NCI-H748 treated with DMSO at 0.1 percent for 48 hours (cell line): ENCODE measurements around the gene SNX19.

ENCODE experiments used
- DNase-seq: peaks from one replicate; lab custom pipeline; 2025; lab: John Stamatoyannopoulos, UW

Gene SNX19

GRCh38 chr11:130907229-130907628, 9.1 kb downstream of the SNX19 start:
- DNase-seq, result no peak

- DNase-seq, result no peak
Observed at GRCh38 chr11:130906616-130907015, 9.7 kb downstream of the SNX19 start.

GRCh38 chr11:130905512-130905911, 10.8 kb downstream of the SNX19 start:
- no peak for DNase-seq

- DNase-seq, result no peak
Observed at GRCh38 chr11:130904380-130904779, 11.9 kb downstream of the SNX19 start.

- no peak for DNase-seq
Observed at GRCh38 chr11:130902380-130902779, 13.9 kb downstream of the SNX19 start.

GRCh38 chr11:130899106-130899505, 17.2 kb downstream of the SNX19 start:
- DNase-seq, result no peak

- DNase-seq, result no peak
Observed at GRCh38 chr11:130897262-130898182, 18.8 kb downstream of the SNX19 start.

GRCh38 chr11:130894322-130895025, 21.8 kb downstream of the SNX19 start:
- peak; percentile 74 for DNase-seq

GRCh38 chr11:130892861-130893260, 23.4 kb downstream of the SNX19 start:
- no peak for DNase-seq

GRCh38 chr11:130891326-130891725, 25.0 kb downstream of the SNX19 start:
- no peak for DNase-seq

- no peak for DNase-seq
Observed at GRCh38 chr11:130890039-130890745, 26.1 kb downstream of the SNX19 start.

- DNase-seq, result no peak
Observed at GRCh38 chr11:130888790-130889189, 27.5 kb downstream of the SNX19 start.

GRCh38 chr11:130886704-130887103, 29.6 kb downstream of the SNX19 start:
- no peak for DNase-seq

- no peak for DNase-seq
Observed at GRCh38 chr11:130882138-130882551, 34.1 kb downstream of the SNX19 start.

- no peak for DNase-seq
Observed at GRCh38 chr11:130881475-130882137, 34.7 kb downstream of the SNX19 start.

- no peak for DNase-seq
Observed at GRCh38 chr11:130879836-130880235, 36.4 kb downstream of the SNX19 start.

GRCh38 chr11:130876931-130877915, 39.1 kb downstream of the SNX19 start:
- no peak for DNase-seq

- DNase-seq, result no peak
Observed at GRCh38 chr11:130876100-130876499, 40.2 kb downstream of the SNX19 start.

- no peak for DNase-seq
Observed at GRCh38 chr11:130874955-130875531, 41.2 kb downstream of the SNX19 start.

GRCh38 chr11:130874396-130874795, 41.9 kb downstream of the SNX19 start:
- no peak for DNase-seq
